Stimulated activated CD8-positive, alpha-beta memory T cell treated with anti-CD3 and anti-CD28 coated beads, Interleukin-4, amount 100 ng/mL, for 24 hours (primary cell): ENCODE measurements around the gene SLC29A1.
"Not testable (repeated sequence)": the region's sequence is repeated elsewhere in the genome, so short reads cannot be mapped to it uniquely, and the experiment has no call there.

ENCODE experiments used
- DNase-seq: peaks from one replicate; pipeline ENCODE4 v3.0.0-alpha.2; 2020; ENCODE audit warnings: low read depth

The SLC29A1 gene

GRCh38 chr6:44223319-44224028 is at the start of gene SLC29A1:
SLC29A1 (plus strand) TSS chr6:44223595; CDS start chr6:44227314, 3,719 bp downstream.
- DNase-seq, result peak; percentile 82

- DNase-seq, result no peak
Observed at GRCh38 chr6:44176130-44176761, 47.1 kb upstream of the SLC29A1 start.

GRCh38 chr6:44176762-44177509 is 46.5 kb upstream of the SLC29A1 start:
- DNase-seq, result no peak

- no peak for DNase-seq
Observed at GRCh38 chr6:44177691-44178423, 45.5 kb upstream of the SLC29A1 start.

GRCh38 chr6:44178424-44179071 is 44.8 kb upstream of the SLC29A1 start:
- DNase-seq, result no peak

- no peak for DNase-seq
Observed at GRCh38 chr6:44179072-44179536, 44.3 kb upstream of the SLC29A1 start.

- DNase-seq, result no peak
Observed at GRCh38 chr6:44179648-44180047, 43.7 kb upstream of the SLC29A1 start.

DNA sequence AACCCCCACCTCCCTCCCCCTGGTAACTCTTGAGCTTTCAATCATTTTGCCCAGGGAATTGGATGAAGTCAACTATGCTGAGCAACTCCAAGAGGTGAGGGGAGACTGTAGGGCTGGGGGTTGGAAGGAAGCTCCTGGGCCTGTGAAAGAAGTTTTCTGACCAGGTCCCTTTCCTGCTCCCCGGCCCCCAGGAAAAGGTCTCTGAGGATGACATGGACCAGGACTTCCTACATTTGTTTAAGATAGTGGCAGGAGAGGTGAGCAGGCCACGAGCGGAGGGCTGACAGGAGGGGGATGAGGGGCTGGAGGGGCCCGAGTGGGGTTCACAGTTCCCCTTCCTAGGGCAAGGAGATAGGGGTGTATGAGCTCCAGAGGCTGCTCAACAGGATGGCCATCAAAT is 43.0 kb upstream of the SLC29A1 start:
- no peak for DNase-seq

GRCh38 chr6:44180886-44181285 is 42.5 kb upstream of the SLC29A1 start:
- no peak for DNase-seq

- not testable (repeated sequence) for DNase-seq
Observed at GRCh38 chr6:44181784-44182183, 41.6 kb upstream of the SLC29A1 start.

DNA sequence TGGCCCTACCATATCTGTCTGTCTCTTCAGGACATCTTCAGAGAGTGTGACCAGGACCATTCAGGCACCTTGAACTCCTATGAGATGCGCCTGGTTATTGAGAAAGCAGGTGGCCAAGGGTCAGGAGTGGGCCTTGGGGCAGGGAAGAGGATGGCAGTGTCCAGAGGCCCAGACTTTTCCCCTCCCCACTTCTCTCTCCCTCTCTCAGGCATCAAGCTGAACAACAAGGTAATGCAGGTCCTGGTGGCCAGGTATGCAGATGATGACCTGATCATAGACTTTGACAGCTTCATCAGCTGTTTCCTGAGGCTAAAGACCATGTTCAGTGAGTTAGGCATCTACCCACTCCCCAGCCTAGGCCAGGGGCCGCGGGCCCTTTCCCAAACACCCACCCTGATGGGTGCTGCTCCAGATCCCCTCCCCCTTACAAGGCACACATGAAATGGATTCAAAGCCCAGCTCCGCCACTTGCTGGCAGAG is 40.4 kb upstream of the SLC29A1 start:
- DNase-seq, result no peak

DNA sequence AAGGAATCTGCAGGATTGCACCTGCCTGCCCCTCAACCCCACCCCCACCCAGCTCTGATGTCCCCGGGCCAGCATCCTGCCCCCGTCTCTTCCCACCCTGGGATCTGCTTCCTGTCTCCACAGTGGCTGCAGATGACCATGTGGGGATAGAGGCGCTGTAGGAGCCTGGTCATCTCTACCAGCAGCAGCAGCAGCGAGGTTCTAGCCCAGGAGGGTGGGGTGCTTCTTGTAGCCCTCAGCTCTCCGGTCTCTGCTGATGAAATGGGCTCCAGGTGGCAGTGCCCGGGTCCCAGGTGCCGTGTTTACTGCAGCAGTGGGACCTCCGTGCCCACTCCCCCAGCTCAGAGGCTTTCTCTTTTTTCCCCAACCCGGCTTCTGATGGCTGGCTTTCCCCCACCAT is 39.6 kb upstream of the SLC29A1 start:
- DNase-seq, result no peak

- DNase-seq, result not testable (repeated sequence)
Observed at GRCh38 chr6:44185356-44185755, 38.0 kb upstream of the SLC29A1 start.

DNA sequence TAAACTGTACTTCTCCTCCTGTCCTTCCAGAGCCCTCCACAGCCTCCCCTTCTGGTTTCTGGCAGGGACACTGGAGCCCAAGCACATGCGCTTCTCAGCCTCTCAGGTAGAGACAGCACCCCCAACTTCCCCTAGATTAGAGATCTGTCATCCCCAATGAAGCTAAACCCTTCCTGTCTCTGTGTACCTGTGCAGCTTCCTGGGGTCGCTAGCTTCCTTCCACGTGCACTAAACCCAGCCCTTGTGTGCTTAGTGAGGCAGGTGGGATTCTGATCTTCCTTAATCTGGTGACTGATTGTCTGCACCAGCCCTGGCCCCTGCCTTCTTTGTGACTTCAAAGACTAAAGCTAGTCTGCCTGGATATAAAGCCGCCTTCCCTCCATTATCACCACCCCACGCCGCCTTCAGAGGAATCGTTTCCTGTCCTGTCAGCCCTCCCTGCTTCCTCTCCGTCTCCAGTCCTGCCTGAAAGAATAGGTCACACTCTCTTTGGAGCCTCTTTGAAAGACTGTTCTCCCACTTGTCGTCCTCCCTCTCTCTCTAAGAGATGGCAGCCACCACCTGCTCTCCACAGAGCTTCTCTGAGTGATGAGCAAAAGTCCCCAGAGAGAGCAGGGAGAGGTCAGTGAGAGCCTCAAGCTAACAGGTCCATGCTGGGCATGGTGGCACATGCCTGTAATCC is 37.3 kb upstream of the SLC29A1 start:
- DNase-seq, result no peak

GRCh38 chr6:44186635-44187025 is 36.8 kb upstream of the SLC29A1 start:
- no peak for DNase-seq

DNA sequence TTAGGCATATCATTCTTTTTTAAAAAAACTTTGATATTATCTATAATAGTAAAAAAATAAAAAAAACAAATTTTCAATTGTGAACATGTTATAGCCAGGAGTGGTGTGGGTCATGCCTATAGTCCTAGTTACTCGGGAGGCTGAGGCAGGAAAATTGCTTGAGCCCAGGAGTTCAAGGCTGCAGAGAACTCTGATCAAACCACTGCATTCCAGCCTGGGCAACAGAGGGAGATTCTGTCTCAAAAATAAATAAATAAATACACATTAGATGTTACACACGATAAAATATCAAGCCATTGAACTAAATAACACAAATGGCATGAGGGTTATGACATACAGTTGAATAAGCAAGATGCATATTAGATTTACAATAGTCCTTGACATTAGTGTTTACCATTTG is 34.6 kb upstream of the SLC29A1 start:
- no peak for DNase-seq

DNA sequence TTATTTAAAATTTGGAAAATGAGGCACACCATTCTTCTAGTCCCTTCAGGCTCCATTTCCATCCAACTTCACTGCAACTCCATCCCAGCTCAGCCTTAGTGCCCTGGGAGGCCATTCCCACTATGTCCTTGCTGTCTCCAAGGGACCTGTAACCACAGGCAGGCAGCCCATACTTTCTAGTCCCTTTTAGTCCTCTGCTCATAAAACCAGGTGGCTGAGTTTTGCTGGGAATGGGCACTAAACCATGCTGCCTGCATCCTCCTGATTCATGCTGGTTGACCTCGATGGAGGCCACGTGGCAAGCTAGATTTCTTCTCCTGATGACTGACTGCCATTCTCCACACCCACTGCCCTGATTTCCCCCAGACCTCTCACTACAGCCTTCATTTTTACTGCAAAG is 34.1 kb upstream of the SLC29A1 start:
- DNase-seq, result no peak

DNA sequence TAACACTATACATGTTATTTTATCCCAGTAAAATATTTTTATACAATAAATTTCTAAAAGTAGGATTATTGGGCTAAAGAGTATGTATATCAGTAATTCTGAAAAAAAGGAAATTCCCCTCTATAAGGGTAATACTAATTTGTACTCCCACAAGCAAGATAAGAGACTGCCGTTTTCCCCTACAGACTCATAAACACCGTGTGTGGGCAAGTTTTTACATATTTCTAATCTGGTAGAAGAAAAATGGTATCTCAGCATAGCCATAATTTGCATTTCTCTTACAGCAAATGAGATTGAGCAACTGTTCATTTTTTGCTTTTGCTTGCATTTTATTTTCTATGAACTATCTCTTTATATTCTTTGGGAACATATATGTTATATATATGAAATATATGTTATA is 32.7 kb upstream of the SLC29A1 start:
- DNase-seq, result no peak

GRCh38 chr6:44192428-44193041 is 30.9 kb upstream of the SLC29A1 start:
- no peak for DNase-seq

- DNase-seq, result no peak
Observed at GRCh38 chr6:44193307-44193910, 30.0 kb upstream of the SLC29A1 start.
